ENCODE data around the gene TUT7.

GRCh38 chr9:86308687-86309086, 45.5 kb downstream of the TUT7 start:
- TF ChIP-seq, protein P1, sequence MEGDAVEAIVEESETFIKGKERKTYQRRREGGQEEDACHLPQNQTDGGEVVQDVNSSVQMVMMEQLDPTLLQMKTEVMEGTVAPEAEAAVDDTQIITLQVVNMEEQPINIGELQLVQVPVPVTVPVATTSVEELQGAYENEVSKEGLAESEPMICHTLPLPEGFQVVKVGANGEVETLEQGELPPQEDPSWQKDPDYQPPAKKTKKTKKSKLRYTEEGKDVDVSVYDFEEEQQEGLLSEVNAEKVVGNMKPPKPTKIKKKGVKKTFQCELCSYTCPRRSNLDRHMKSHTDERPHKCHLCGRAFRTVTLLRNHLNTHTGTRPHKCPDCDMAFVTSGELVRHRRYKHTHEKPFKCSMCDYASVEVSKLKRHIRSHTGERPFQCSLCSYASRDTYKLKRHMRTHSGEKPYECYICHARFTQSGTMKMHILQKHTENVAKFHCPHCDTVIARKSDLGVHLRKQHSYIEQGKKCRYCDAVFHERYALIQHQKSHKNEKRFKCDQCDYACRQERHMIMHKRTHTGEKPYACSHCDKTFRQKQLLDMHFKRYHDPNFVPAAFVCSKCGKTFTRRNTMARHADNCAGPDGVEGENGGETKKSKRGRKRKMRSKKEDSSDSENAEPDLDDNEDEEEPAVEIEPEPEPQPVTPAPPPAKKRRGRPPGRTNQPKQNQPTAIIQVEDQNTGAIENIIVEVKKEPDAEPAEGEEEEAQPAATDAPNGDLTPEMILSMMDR (IDR thresholded peaks at IDR 0.05; ENCODE audit: borderline replicate concordance, extremely low read depth, low read length, poor library complexity, severe bottlenecking), result no peak
- no peak for TF ChIP-seq EZH2 (IDR thresholded peaks at IDR 0.05; ENCODE audit: borderline replicate concordance, low read depth, low read length, severe bottlenecking)

All from DND-41 (cell line).